Caco-2 (cell line): ENCODE measurements around the gene VPS8. TPM values are rescaled to one million over a fixed set of nuclear protein-coding genes. Genes with fewer than 3 reads are reported as not detected.

Source experiments
- BruUV-seq: library from RNA; stranded (reverse); fragments of 400-500 nt; replicated peaks from 2 replicates; lab custom pipeline; 2021; lab: Mats Ljungman, UMichigan
- CTCF ChIA-PET: fragments of 300-600 bp; sonication (Branson Sonifier 250); formaldehyde crosslinking; loops from one replicate; lab custom pipeline; 2022; ENCODE audit warnings: antibody characterized with exemption; lab: Charles Lee
- POLR2A ChIA-PET: fragments of 300-600 bp; sonication (Branson Sonifier 250); formaldehyde crosslinking; loops from one replicate; lab custom pipeline; 2022; ENCODE audit warnings: antibody characterized with exemption; lab: Charles Lee
- DNase-seq, 2 experiments: peaks; one replicate each; pipeline versions ENCODE4 v3.0.0 to v3.0.0-alpha.2; 2020 to 2022
- H3K27me3 ChIP-seq: replicated peaks from 2 replicates; pipeline ENCODE4 v1.6.0; 2011; ENCODE audit warnings: low read length; ENCODE audit not compliant: control insufficient read depth, insufficient read depth
- H3K36me3 ChIP-seq: 2 replicates; pipeline ENCODE4 v1.5.1; 2011; ENCODE audit warnings: low read length; ENCODE audit not compliant: control insufficient read depth, insufficient read depth
- H3K4me1 ChIP-seq: fragments of 250-450 bp; sonication (Bioruptor Pico); 2 replicates; pipeline ENCODE4 v1.5.1; 2020; ENCODE audit warnings: mild to moderate bottlenecking
- H3K4me3 ChIP-seq: 2 replicates; pipeline ENCODE4 v1.5.1; 2011; ENCODE audit warnings: low read depth, mild to moderate bottlenecking, control low read depth, low read length
- H3K9me3 ChIP-seq: fragments of 250-450 bp; sonication (Bioruptor Pico); 2 replicates; pipeline ENCODE4 v1.5.1; 2020; ENCODE audit warnings: mild to moderate bottlenecking, moderate library complexity
- H3K27ac Mint-ChIP-seq: one replicate; pipeline ENCODE4 v1.8.0; 2022; ENCODE audit warnings: mixed read lengths; ENCODE audit not compliant: unreplicated experiment
- H3K27me3 Mint-ChIP-seq: one replicate; pipeline ENCODE4 v1.8.0; 2022; ENCODE audit warnings: mixed read lengths; ENCODE audit not compliant: insufficient read depth, unreplicated experiment
- H3K36me3 Mint-ChIP-seq: one replicate; pipeline ENCODE4 v1.8.0; 2022; ENCODE audit warnings: mild to moderate bottlenecking, mixed read lengths; ENCODE audit not compliant: insufficient read depth, unreplicated experiment
- H3K4me1 Mint-ChIP-seq: one replicate; pipeline ENCODE4 v1.8.0; 2022; ENCODE audit warnings: low read depth, mixed read lengths; ENCODE audit not compliant: unreplicated experiment
- H3K4me3 Mint-ChIP-seq: one replicate; pipeline ENCODE4 v1.8.0; 2022; ENCODE audit warnings: mild to moderate bottlenecking, moderate library complexity, mixed read lengths; ENCODE audit not compliant: unreplicated experiment
- H3K9me3 Mint-ChIP-seq: one replicate; pipeline ENCODE4 v1.8.0; 2022; ENCODE audit warnings: mixed read lengths; ENCODE audit not compliant: unreplicated experiment
- intact Hi-C: fragments of 100-400 bp; cut with micrococcal nuclease; formaldehyde crosslinking; loops from one replicate; pipeline ENCODE4 v1.10.0; 2022; ENCODE audit not compliant: unreplicated experiment
- total RNA-seq: library from RNA; stranded (reverse); gene quantifications from 2 replicates; pipeline ENCODE4 v1.2.3, GENCODE V29; 2022
- TF ChIP-seq, protein P1 (sequence below), 2 experiments: fragments of 200-600 bp in 1 of 2; IDR thresholded peaks; 1 replicate in 1 of 2; 2 replicates in 1 of 2; pipeline versions ENCODE4 v1.5.1 to v1.8.0; 2011 to 2022; ENCODE audit warnings: antibody characterized with exemption in 1 of 2, control low read depth in 1 of 2, inconsistent platforms in 1 of 2, low read depth in 1 of 2, low read length in 1 of 2, mild to moderate bottlenecking in 1 of 2, moderate library complexity in 1 of 2; ENCODE audit not compliant: insufficient read depth in 1 of 2, severe bottlenecking in 1 of 2, unreplicated experiment in 1 of 2

VPS8 gene
- total RNA-seq, 1 experiment from 2014 or later = 44.7 TPM

DNA sequence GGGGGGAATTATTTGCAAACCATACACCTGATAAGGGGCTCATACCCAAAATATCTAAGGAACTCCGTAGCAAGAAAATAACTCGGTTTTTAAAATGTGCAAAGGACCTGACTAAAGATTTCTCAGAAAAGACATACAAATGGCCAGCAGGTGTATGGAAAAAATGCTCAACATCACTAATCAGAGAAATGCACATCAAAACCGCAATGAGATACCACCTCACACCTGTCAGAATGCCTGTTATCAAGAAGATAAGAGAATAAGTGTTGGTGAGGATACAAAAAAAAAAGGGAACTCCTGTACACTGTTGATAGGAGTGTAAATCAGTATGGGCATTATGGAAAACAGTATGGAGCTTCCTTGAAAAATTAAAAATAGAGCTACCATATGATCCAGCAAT, 251.5 kb downstream of the VPS8 start:
- BruUV-seq = no TSS peak
- POLR2A ChIA-PET = no interaction called here
- CTCF ChIA-PET = no interaction called here
- Mint-ChIP-seq H3K27me3 (no peaks in the 10 kb centered on the region), H3K4me1 (no peaks in the 10 kb centered on the region), H3K27ac (no peak overlapping the region), H3K9me3 (peaks cover 18% of the 10 kb centered on the region), H3K4me3 (no peak overlapping the region), H3K36me3 (no peaks in the 10 kb centered on the region)
- no peak for DNase-seq
- Histone ChIP-seq H3K4me3 (no peak overlapping the region), H3K36me3 (no peaks in the 10 kb centered on the region), H3K27me3 (no peaks in the 10 kb centered on the region), H3K4me1 (no peaks in the 10 kb centered on the region), H3K9me3 (peaks cover 5% of the 10 kb centered on the region; the same call in 1 of the 2 replicates)
- TF ChIP-seq, protein P1, sequence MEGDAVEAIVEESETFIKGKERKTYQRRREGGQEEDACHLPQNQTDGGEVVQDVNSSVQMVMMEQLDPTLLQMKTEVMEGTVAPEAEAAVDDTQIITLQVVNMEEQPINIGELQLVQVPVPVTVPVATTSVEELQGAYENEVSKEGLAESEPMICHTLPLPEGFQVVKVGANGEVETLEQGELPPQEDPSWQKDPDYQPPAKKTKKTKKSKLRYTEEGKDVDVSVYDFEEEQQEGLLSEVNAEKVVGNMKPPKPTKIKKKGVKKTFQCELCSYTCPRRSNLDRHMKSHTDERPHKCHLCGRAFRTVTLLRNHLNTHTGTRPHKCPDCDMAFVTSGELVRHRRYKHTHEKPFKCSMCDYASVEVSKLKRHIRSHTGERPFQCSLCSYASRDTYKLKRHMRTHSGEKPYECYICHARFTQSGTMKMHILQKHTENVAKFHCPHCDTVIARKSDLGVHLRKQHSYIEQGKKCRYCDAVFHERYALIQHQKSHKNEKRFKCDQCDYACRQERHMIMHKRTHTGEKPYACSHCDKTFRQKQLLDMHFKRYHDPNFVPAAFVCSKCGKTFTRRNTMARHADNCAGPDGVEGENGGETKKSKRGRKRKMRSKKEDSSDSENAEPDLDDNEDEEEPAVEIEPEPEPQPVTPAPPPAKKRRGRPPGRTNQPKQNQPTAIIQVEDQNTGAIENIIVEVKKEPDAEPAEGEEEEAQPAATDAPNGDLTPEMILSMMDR (IDR thresholded peaks at IDR 0.05; ENCODE audit: insufficient read depth in 1 of 2, low read depth in 1 of 2, low read length in 1 of 2, severe bottlenecking in 1 of 2, unreplicated experiment in 1 of 2) = no peak
- intact Hi-C loops = no loop called here

DNA sequence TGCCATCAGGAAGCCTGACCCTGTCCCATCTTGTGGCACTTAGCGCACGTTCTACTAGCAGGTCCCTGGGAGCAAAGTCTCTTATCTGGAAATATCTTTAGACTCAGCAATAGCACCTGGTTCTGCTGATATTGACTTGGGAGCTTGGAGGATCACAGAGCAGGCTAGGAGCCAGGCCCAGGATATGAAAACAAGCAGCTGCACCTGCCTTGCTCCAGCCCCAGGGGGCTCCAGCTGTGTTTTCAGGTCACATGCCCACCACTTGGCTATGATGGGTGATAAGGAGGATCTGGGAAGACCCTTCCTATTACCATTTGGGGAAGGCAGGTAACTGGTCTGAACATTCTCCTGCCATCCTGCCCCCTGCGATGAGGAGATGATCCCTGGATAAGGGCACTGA, 253.1 kb downstream of the VPS8 start:
- H3K4me3 ChIP-seq = no peak overlapping the region
- intact Hi-C loops = no loop called here
- peaks cover 5% of the 10 kb centered on the region for H3K9me3 Mint-ChIP-seq
- no peaks in the 10 kb centered on the region for H3K36me3 ChIP-seq
- no peaks in the 10 kb centered on the region for H3K27me3 ChIP-seq
- ChIA-PET CTCF (interaction anchor here (0.9 kb wide), 1 partner anchor 111 kb away, joined by 3 read pairs; no protein-coding TSS in a partner anchor), POLR2A (no interaction called here)
- no peaks in the 10 kb centered on the region for H3K4me1 ChIP-seq
- H3K27ac Mint-ChIP-seq = no peak overlapping the region
- no TSS peak for BruUV-seq
- peaks cover 5% of the 10 kb centered on the region; the same call in 1 of the 2 replicates for H3K9me3 ChIP-seq
- DNase-seq = no peak
- H3K4me1 Mint-ChIP-seq = no peaks in the 10 kb centered on the region
- no peak overlapping the region for H3K4me3 Mint-ChIP-seq
- H3K36me3 Mint-ChIP-seq = no peaks in the 10 kb centered on the region
- no peaks in the 10 kb centered on the region for H3K27me3 Mint-ChIP-seq
- TF ChIP-seq, protein P1 (IDR thresholded peaks at IDR 0.05; ENCODE audit: insufficient read depth in 1 of 2, low read depth in 1 of 2, low read length in 1 of 2, severe bottlenecking in 1 of 2, unreplicated experiment in 1 of 2) = peak in 1 of 2 experiments; percentile 20

DNA sequence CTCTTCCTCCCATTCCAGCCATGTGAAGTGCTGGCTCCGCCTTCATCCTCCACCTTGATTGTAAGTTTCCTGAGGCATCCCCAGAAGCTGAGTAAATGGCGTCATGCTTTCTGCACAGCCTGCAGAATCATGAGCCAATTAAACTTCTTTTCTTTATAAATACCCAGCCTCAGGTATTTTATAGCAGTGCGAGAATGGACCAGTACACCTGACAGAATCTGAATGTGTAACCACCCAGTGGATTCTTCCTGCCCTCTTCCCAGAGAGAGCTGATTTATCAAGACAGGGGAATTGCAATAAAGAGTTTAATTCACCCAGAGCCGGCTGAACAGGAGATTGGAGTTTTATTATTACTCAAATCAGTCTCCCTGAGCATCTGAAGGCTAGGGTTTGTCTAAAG, 254.3 kb downstream of the VPS8 start:
- ChIA-PET POLR2A (no interaction called here), CTCF (interaction anchor here (1.1 kb wide), 1 partner anchor 204 kb away, joined by 6 read pairs; no protein-coding TSS in a partner anchor)
- intact Hi-C loops = no loop called here
- peaks cover 6% of the 10 kb centered on the region for H3K36me3 Mint-ChIP-seq
- no peaks in the 10 kb centered on the region for H3K27me3 Mint-ChIP-seq
- H3K9me3 Mint-ChIP-seq = no peaks in the 10 kb centered on the region
- Histone ChIP-seq H3K36me3 (no peaks in the 10 kb centered on the region), H3K4me3 (no peak overlapping the region), H3K9me3 (no peaks in the 10 kb centered on the region), H3K4me1 (no peaks in the 10 kb centered on the region), H3K27me3 (no peaks in the 10 kb centered on the region)
- no peak overlapping the region for H3K4me3 Mint-ChIP-seq
- BruUV-seq = no TSS peak
- H3K27ac Mint-ChIP-seq = no peak overlapping the region
- TF ChIP-seq, protein P1 (IDR thresholded peaks at IDR 0.05; ENCODE audit: insufficient read depth in 1 of 2, low read depth in 1 of 2, low read length in 1 of 2, severe bottlenecking in 1 of 2, unreplicated experiment in 1 of 2) = no peak
- no peak for DNase-seq
- H3K4me1 Mint-ChIP-seq = peaks cover 6% of the 10 kb centered on the region
